HPDE6-E6E7 (cell line): ENCODE data around the gene PLXNC1.
A peak's percentile ranks its signal among the peaks of the same experiment; 100 is the strongest.

Source experiments
- DNase-seq: peaks from one replicate; pipeline ENCODE4 v3.0.0; 2011; ENCODE audit warnings: missing footprints; ENCODE audit errors: extremely low spot score

The PLXNC1 gene

GRCh38 chr12:94133964-94134795 lies 14.2 kb upstream of the PLXNC1 start:
- peak; percentile 54 for DNase-seq

DNA sequence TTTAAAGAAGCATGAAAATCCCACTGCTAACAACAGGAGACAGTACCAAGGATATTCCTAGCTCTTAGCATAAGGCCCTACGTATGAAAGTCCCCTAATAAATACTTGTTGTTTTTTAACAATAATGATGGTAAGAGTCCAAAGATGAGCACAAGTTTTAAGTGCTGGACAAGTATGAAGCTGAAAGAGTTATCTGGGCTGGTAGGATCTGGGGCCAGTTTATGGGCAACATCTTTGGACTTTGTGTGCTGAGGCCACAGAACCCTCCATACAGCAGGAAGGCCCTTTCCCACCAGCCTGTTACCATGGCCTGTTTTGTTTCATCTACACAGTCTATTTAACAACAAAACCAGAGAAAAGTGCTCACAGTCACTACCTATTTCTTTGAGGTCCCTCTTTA lies 12.5 kb upstream of the PLXNC1 start:
- DNase-seq: no peak

GRCh38 chr12:94139816-94140215 lies 8.6 kb upstream of the PLXNC1 start:
- DNase-seq: no peak

DNA sequence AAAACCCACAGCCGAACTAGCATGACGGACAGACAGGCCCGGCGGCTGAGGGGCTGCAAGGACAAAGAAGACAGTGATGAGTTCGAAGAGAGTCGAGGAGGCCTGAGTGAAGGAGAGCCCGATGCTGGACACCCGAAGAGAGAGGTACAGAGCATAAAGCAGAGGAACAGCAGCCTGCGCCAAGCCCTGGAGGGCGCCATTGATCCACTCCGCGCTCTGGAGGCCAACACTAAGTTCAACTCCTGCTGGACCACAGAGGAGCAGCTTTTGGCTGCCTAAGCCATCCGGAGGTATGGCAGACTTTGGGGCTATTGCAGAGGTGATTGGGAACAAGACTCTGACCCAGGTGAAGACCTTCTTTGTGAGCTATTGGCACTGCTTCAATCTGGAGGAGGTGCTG lies 7.8 kb upstream of the PLXNC1 start:
- DNase-seq: no peak

- no peak for DNase-seq
Measured at GRCh38 chr12:94141004-94141764, 7.2 kb upstream of the PLXNC1 start.

DNA sequence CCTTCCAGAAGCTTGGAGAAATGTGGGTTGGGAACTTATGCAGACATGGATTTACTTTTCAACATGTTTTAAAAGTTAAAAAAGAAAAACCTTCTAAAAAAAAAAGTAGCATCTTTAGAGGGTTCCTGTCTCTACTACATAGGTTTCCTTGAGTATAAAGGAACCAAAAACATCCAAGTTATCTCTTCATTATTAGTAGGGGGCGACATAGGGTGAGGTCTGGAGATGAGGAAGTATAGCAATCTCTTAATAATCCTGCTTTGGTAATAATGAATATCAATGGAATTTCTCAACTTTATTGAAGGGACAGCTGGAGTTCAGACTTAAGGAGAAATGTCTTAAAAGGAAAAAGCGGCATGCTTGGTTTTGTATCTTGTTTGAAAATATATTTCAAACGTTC lies 6.5 kb upstream of the PLXNC1 start:
- DNase-seq: no peak

- no peak for DNase-seq
Measured at GRCh38 chr12:94143438-94143837, 4.9 kb upstream of the PLXNC1 start.

DNA sequence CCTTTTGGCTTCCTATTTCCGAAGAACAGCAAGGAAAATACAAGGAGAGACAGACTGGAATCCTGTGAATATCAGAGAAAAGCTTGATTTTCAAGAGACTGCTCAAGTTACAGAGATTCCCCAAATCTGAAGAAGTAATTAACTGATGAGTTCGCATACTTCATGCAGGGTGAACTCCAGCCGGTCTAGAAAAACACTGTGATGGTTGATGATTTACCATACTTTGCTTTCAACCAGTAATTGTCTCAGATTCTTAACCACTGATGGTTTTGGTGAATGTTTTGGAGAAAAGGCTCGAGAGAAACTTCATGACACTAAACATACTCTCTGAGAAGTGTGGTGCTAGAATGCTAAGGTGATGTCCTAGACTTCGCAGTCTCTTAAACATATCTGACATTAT lies 4.4 kb upstream of the PLXNC1 start:
- DNase-seq: no peak

- DNase-seq: no peak
Measured at GRCh38 chr12:94144781-94145180, 3.6 kb upstream of the PLXNC1 start.

DNA sequence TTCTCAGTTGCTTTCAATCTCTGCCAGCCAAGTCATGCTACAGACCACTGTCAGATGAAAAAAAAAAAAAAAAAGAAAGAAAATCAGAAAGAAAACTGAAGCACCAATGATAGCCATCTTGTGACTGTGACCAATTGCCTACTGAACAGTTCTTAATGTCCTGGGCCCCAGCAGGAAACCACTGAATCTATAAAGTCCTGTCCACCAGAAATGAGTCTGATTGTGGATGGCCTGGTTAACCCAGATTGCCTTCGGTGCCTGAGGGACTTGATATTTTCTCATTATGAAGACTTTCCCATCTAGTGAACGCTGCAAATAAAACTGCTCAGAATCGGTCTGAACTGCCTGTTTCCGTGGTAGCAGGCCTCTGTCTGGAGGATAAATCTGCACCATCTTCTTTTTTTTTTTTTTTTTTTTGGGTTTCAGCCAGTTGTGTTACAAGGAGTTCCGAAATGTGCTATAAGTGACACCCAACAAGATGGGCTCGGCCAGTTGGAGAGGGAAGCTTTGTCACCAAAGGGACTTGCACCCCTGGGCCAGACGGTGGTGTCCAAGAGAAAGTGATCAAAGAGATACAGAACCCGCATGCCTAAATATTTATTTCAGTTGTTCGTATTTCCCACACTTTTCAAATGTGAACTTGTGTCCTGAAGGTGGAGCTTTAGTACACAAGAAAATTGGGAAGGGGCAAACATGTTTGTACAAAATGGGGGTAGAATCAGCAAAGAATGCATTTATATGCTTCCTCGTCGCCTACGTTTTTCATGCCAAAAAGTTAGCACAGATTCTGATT lies 3.0 kb upstream of the PLXNC1 start:
- DNase-seq: no peak

DNA sequence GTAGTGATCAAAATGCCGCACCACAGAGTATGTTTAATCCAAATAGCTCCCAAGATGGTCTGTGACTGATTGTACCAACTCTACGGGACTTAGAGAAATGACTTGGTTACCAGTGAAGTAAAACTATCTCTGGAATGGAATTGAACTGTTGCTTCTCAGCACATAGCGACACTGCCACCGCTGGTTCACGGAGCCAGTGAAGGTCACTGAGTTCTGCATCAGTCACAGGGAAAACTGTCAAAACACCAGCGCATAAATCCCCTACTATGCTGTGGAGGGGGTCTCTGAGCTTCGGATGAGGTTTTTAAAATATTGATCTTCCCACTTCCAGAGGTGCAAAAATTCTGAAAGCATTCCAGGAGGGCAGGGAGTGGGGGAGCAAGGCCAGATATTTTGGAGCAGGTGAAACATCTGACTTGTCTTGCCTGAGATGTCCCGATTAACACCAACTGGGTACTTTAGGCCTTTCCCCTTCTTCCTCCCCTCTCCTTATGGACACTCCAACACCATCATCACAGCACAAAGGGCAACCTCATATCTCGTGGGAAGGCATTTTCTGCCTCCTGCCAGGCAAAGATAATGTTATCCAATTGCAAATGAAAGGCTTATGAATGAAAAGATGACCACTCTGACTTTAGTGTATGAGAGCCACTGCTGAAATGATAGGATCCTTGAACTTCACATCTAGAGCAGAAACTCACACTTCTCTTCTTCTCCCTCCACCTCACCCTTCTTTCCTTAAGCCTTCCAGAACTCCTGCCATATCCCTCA lies 2.0 kb upstream of the PLXNC1 start:
- DNase-seq: no peak

DNA sequence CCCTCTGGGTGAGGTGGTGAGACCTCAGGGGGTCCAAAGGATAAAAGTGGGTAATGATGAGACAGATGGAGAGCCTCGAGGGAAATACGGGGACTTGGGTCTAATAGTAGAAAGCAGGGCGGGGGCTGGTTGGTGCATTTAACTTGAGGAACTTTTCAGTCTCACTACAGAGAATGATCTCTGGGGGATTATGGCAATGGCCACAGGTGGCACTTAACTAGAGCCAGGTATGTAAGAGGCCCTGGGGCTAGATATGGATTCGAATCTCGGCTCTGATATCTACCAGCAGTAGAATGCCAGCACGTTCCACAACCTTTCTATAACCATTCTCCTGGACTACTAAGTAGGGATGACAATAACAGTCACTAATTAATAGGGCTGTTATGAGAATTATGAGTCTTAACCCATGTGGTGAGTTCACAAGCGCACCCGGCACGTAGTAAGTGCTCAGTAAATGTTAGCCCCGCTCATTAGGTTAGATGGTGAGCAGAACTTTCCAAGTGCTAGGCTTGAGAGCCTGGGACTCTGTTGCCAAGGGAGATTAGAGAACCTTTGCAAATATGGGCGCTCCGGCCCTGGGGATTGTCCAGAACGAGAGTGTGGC lies 888 bp upstream of the PLXNC1 start:
- no peak for DNase-seq

GRCh38 chr12:94148739-94149118 lies 352 bp downstream of the PLXNC1 start:
- no peak for DNase-seq

GRCh38 chr12:94149119-94149780 lies 873 bp downstream of the PLXNC1 start:
- no peak for DNase-seq

DNA sequence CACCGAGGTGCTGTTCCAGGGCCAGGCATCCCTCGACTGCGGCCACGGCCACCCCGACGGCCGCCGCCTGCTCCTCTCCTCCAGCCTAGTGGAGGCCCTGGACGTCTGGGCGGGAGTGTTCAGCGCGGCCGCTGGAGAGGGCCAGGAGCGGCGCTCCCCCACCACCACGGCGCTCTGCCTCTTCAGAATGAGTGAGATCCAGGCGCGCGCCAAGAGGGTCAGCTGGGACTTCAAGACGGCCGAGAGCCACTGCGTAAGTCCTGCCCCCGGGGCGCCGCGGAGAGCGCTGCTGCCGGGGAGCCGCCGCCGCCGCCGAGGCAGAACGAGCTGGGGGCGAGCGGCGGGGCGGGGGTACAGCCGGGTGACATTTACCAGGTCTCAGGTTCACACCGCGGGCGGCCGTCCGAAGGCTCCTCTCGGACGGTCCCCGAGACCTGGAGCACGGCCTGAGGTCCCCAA lies 1.4 kb downstream of the PLXNC1 start:
- no peak for DNase-seq

DNA sequence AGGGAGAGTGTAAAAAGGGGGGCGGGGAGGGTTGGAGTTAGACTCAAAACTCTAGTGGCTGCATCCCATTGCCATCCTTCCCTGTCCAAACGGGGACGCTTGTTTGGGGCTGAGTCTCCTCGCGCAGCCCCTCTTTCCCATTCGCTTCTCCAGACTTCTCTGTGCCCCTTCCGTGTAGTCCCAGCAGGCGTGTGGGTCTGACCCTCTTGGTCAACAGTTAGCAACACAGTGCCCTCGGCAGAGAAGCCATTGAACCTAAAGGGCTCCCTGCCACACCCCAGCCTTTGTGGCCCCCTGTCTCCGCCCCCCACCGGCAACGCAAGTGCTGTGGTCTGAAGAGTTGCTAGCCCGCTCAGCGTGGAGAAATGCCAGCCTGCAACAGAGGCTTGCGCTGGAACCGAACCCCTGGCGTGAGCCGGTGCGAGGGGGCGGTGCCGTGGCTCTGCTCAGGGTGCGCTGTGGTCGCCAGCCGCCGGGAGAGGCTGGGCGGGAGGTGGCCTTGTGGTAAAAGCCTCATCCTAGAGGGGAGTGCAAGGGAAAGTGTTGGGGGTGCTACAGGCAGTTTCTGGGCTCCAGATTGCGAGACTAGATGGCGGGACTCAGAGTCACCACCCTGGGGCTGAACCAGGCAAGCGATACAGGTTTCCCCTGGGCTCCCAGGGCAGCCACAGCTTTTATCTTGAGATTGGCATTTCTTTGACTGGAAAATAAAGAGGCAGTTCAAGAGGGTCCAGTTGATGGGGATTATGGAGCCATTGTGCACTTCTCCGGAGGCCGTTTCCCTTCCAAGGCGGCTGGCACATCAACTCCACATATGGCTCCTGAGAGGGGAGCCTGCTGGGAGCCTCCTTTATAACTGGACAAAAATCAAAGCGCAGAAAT lies 2.1 kb downstream of the PLXNC1 start:
- DNase-seq: no peak

DNA sequence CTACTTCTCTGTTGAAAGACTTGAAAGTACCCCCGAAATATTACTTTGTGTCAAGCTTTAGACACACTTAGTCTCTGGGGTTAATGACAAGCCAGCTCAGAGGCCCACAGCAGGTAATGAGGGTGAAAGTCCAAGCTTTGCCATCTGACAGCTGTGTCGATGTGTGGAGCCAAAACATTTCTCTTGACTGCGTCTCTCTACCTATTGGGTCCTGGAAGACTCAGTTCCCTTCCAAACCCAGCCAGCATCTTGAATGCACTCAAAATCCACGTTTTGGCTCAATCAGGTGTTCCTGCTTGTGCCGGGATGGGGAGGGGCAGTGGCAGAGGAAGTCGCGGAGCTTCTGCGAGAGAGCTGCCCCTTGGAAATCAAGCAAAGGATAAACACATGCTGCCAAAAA lies 3.2 kb downstream of the PLXNC1 start:
- no peak for DNase-seq

DNA sequence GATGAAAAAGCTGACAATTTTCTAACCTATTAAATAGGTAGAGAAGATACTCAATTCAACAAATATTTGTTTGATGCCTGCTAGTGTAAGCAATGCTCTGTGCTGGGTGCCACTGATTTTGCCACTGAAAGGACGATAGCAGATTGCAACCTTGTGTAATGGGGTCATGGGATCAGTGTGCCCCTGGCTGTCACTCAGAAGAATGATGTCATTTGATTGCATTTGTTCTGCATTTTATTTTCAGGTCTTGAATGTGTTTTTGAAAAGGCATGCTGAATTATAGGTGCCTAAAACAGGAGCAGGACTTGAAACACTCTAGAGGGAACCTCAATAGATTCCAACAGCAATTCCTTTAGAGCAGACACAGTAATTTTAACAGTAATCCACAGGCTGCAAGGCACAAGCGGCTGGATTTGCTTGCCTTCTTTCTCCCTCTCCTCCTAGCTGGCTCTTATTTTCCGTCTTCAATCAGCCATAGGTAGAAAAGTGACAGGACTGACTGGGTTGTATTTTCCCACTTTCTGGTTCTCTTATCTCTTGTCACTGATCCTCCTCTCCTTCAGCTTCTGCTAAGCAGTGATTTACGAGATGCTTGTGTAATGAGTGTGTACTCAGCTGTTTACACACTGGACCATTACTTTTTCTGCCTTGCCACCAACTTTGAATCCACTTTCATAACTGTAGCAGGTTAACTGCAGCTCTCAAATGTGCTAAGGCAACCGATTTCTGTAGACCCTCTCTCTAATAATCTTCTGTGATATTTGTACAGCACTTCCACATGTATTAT lies 4.1 kb downstream of the PLXNC1 start:
- no peak for DNase-seq

GRCh38 chr12:94157181-94157580 lies 8.8 kb downstream of the PLXNC1 start:
- DNase-seq: no peak
